IPS DF 4.7 (cell line): ENCODE data around the gene IQCB1.
"Not testable (repeated sequence)": the region's sequence is repeated elsewhere in the genome, so short reads cannot be mapped to it uniquely, and the experiment has no call there.

Source experiments
- DNase-seq: peaks from one replicate; pipeline ENCODE4 v3.0.0-alpha.2; 2013; ENCODE audit warnings: low spot score; ENCODE audit errors: extremely low read depth

Gene IQCB1

GRCh38 chr3:121834671-121835464 is at the start of gene IQCB1, which contains the start of gene EAF2:
Gene IQCB1, minus strand, starts transcription at chr3:121835060. Its CDS starts 6,100 bp downstream, at chr3:121828960.
Gene EAF2, plus strand, starts transcription at chr3:121835209. Its CDS starts 77 bp downstream, at chr3:121835286.
- peak; percentile 69 for DNase-seq

- DNase-seq = no peak
Observed at GRCh38 chr3:121883507-121883906, 48.6 kb upstream of the IQCB1 start.

- no peak for DNase-seq
Observed at GRCh38 chr3:121878411-121878810, 43.6 kb upstream of the IQCB1 start.

- no peak for DNase-seq
Observed at GRCh38 chr3:121871430-121871829, 36.6 kb upstream of the IQCB1 start.

GRCh38 chr3:121870717-121871116 is 35.9 kb upstream of the IQCB1 start:
- no peak for DNase-seq

- DNase-seq = no peak
Observed at GRCh38 chr3:121869736-121870135, 34.9 kb upstream of the IQCB1 start.

- DNase-seq = no peak
Observed at GRCh38 chr3:121863801-121864200, 28.9 kb upstream of the IQCB1 start.

GRCh38 chr3:121863247-121863646 is 28.4 kb upstream of the IQCB1 start:
- DNase-seq = not testable (repeated sequence)

- DNase-seq = not testable (repeated sequence)
Observed at GRCh38 chr3:121857778-121858177, 22.9 kb upstream of the IQCB1 start.

GRCh38 chr3:121855555-121855954 is 20.7 kb upstream of the IQCB1 start:
- DNase-seq = no peak

GRCh38 chr3:121852256-121852655 is 17.4 kb upstream of the IQCB1 start:
- no peak for DNase-seq

GRCh38 chr3:121844892-121845291 is 10.0 kb upstream of the IQCB1 start:
- no peak for DNase-seq

- DNase-seq = no peak
Observed at GRCh38 chr3:121839962-121840361, 5.1 kb upstream of the IQCB1 start.

GRCh38 chr3:121836481-121836880 is 1.6 kb upstream of the IQCB1 start:
- no peak for DNase-seq

- no peak for DNase-seq
Observed at GRCh38 chr3:121836064-121836463, 1.2 kb upstream of the IQCB1 start.

GRCh38 chr3:121835465-121835801 is 573 bp upstream of the IQCB1 start:
- DNase-seq = no peak

GRCh38 chr3:121834157-121834670 is 646 bp downstream of the IQCB1 start:
- no peak for DNase-seq

- DNase-seq = no peak
Observed at GRCh38 chr3:121822973-121823372, 11.9 kb downstream of the IQCB1 start.

GRCh38 chr3:121821421-121822199 is 13.2 kb downstream of the IQCB1 start:
- DNase-seq = no peak

GRCh38 chr3:121819236-121819635 is 15.6 kb downstream of the IQCB1 start:
- no peak for DNase-seq

- DNase-seq = no peak
Observed at GRCh38 chr3:121818578-121818977, 16.3 kb downstream of the IQCB1 start.

- no peak for DNase-seq
Observed at GRCh38 chr3:121817753-121818152, 17.1 kb downstream of the IQCB1 start.
